HepG2 (cell line): ENCODE results near the gene CBLN3. TPM values are rescaled to one million over a fixed set of nuclear protein-coding genes. Genes with fewer than 3 reads are reported as not detected.

ENCODE experiments used
- CREB1 ChIP-seq, 2 experiments: fragments of 450-650 bp in 1 of 2; IDR thresholded peaks; 2 replicates each; pipeline ENCODE4 v1.6.1; 2016 to 2017; ENCODE audit warnings: control low read depth in 1 of 2, mild to moderate bottlenecking in 1 of 2, missing compliant biosample characterization in 1 of 2, missing genetic modification characterization in 1 of 2
- ELF1 ChIP-seq: sonication (generic); formaldehyde crosslinking; IDR thresholded peaks from 2 replicates; pipeline ENCODE4 v1.4.0; 2020; ENCODE audit warnings: missing genetic modification reagents
- GTF2F1 ChIP-seq: fragments of 150-350 bp; IDR thresholded peaks from 2 replicates; pipeline ENCODE4 v1.6.1; 2014; ENCODE audit warnings: low read length
- KLF13 ChIP-seq: sonication (generic); formaldehyde crosslinking; IDR thresholded peaks from 2 replicates; pipeline ENCODE4 v1.4.0; 2020; ENCODE audit warnings: mild to moderate bottlenecking, missing genetic modification reagents
- KLF16 ChIP-seq, 2 experiments: sonication (generic) in 1 of 2; formaldehyde crosslinking in 1 of 2; IDR thresholded peaks; 2 replicates each; pipeline versions ENCODE4 v1.6.1 to v1.8.0; 2016 to 2023; ENCODE audit warnings: missing genetic modification reagents in 2 of 2, missing compliant biosample characterization in 1 of 2
- MTA1 ChIP-seq: sonication (generic); formaldehyde crosslinking; IDR thresholded peaks from 2 replicates; pipeline ENCODE4 v1.4.0; 2020; ENCODE audit warnings: missing genetic modification reagents, mild to moderate bottlenecking, borderline replicate concordance
- RFX1 ChIP-seq: fragments of 450-650 bp; IDR thresholded peaks from 2 replicates; pipeline ENCODE4 v1.6.1; 2017
- SALL2 ChIP-seq: sonication (generic); formaldehyde crosslinking; IDR thresholded peaks from 2 replicates; pipeline ENCODE4 v1.8.1; 2023; ENCODE audit warnings: mild to moderate bottlenecking, missing genetic modification reagents, inconsistent platforms
- SPEN ChIP-seq: sonication (generic); formaldehyde crosslinking; IDR thresholded peaks from 2 replicates; pipeline ENCODE4 v1.5.1; 2020; ENCODE audit warnings: low read depth, mild to moderate bottlenecking, missing genetic modification reagents
- STAT5B ChIP-seq: sonication (generic); formaldehyde crosslinking; IDR thresholded peaks from 2 replicates; pipeline ENCODE4 v1.4.0; 2020; ENCODE audit warnings: missing genetic modification reagents
- TOE1 ChIP-seq: sonication (generic); formaldehyde crosslinking; IDR thresholded peaks from 2 replicates; pipeline ENCODE4 v1.4.0; 2020; ENCODE audit warnings: mild to moderate bottlenecking, missing genetic modification reagents
- TSC22D2 ChIP-seq: sonication (generic); formaldehyde crosslinking; IDR thresholded peaks from 2 replicates; pipeline ENCODE4 v1.5.1; 2020; ENCODE audit warnings: missing genetic modification reagents, mild to moderate bottlenecking, borderline replicate concordance
- ZFP1 ChIP-seq: IDR thresholded peaks from 2 replicates; pipeline ENCODE4 v1.6.1; 2016
- ZFYVE20 ChIP-seq: sonication (generic); formaldehyde crosslinking; IDR thresholded peaks from 2 replicates; pipeline ENCODE4 v1.8.0; 2023; ENCODE audit warnings: low read depth, mild to moderate bottlenecking, moderate library complexity, missing genetic modification reagents, borderline replicate concordance
- ZKSCAN8 ChIP-seq: IDR thresholded peaks from 2 replicates; pipeline ENCODE4 v1.6.1; 2016; ENCODE audit warnings: borderline replicate concordance, missing genetic modification reagents, missing compliant biosample characterization
- ZNF143 ChIP-seq: sonication (generic); formaldehyde crosslinking; IDR thresholded peaks from 2 replicates; pipeline ENCODE4 v1.4.0; 2020; ENCODE audit warnings: missing genetic modification reagents
- ZNF160 ChIP-seq: sonication (generic); formaldehyde crosslinking; IDR thresholded peaks from 2 replicates; pipeline ENCODE4 v1.8.0; 2022; ENCODE audit warnings: mild to moderate bottlenecking, inconsistent platforms, missing genetic modification reagents
- ZNF549 ChIP-seq: sonication (generic); formaldehyde crosslinking; IDR thresholded peaks from 2 replicates; pipeline ENCODE4 v1.5.0; 2020; ENCODE audit warnings: missing genetic modification reagents
- ZNF7 ChIP-seq: IDR thresholded peaks from 2 replicates; pipeline ENCODE4 v1.6.1; 2016; ENCODE audit warnings: missing biosample characterization, missing genetic modification reagents
- polyA plus RNA-seq, 8 experiments: library from polyadenylated mRNA; depleted of rRNA in 3 of 8; stranded (reverse) in 7 of 8; unstranded in 1 of 8; fragments of >200 nt; fragmentation: Illumina TruSeq in 4 of 8; extraction: Trizol in 4 of 8; gene quantifications; 2 replicates each; pipeline versions ENCODE4 v1.2.1 to v1.2.3, GENCODE V29; 2011 to 2016; ENCODE audit warnings: low read depth in 4 of 8, missing spikeins in 1 of 8, mixed read lengths in 1 of 8; ENCODE audit not compliant: insufficient read depth in 1 of 8
- total RNA-seq, 5 experiments: library from RNA; depleted of rRNA; stranded (reverse); fragments of >200 nt; fragmentation: Illumina TruSeq; extraction: Trizol; gene quantifications; 2 replicates each; pipeline ENCODE4 v1.2.3, GENCODE V29; 2016; ENCODE audit warnings: low read depth in 1 of 5
- TF ChIP-seq, protein P1 (sequence below): sonication (generic); formaldehyde crosslinking; IDR thresholded peaks from 2 replicates; pipeline ENCODE4 v1.4.0; 2020; ENCODE audit warnings: low read depth, mild to moderate bottlenecking, missing genetic modification reagents
- TF ChIP-seq, protein P2 (sequence below), 2 experiments: sonication (generic) in 1 of 2; formaldehyde crosslinking in 1 of 2; IDR thresholded peaks; 2 replicates each; pipeline versions ENCODE4 v1.5.1 to v1.6.1; 2011 to 2020; ENCODE audit warnings: borderline replicate concordance in 1 of 2, low read depth in 1 of 2, low read length in 1 of 2, mild to moderate bottlenecking in 1 of 2, missing genetic modification reagents in 1 of 2, moderate library complexity in 1 of 2
- TF ChIP-seq, protein P3 (sequence below): IDR thresholded peaks from 2 replicates; pipeline ENCODE4 v1.6.1; 2012; ENCODE audit warnings: low read depth, low read length, improper control_type of control experiment
- TF ChIP-seq, protein P4 (sequence below): sonication (generic); formaldehyde crosslinking; conservative IDR thresholded peaks from 2 replicates; pipeline ENCODE4 v1.5.0; 2020; ENCODE audit warnings: missing genetic modification reagents

CBLN3 gene
- total and polyA plus RNA-seq, 2 of the 13 experiments (the other 11 are each of a cell fraction or from before 2014, with no cell fraction given), result 0.66 to 0.98 TPM

DNA sequence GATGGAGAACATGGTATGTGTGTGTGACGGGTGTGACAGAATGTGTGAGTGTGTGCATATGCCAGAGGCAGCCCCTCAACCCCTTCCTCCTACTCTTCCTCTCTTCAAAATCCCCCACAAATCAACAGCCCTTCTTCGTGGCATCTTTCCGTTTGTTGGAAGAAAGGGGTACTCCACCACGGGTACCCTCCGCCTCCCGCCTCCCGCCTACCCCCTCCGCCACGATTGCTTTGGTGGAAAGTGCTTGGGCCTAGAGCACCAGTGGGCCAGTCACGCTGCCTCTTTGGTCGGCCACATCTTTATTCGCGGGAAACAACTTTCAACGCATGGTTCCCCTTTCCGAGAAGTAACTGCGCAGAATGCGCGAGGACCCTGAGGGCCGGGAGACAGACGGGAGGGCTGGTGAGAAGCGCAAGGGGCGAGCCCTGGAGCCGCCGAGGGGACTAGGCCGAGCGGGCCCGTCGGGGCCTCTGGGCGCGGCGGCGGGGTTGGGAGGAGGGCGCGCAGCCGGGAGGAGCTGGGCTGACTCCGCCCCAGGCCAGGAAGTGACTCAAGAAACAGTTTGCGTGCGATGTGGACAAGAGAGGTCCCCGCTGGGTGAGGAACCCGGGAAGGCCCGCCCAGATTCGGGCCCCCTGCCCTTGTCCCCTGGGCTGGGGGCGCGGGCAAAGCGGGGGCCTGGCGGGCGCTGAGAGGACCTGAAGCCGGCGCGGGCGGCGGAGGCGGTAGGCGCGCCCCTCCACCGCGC, at the start of gene CBLN3, which contains the start of gene KHNYN (continued):
- TF ChIP-seq RFX1, result no peak; the same call in 1 of the 2 replicates
- no peak for TF ChIP-seq ZNF7 (CRISPR knock-in tag)
- TF ChIP-seq SALL2 (CRISPR knock-in tag), result no peak; the same call in 1 of the 2 replicates
- TF ChIP-seq ELF1 (CRISPR knock-in tag), result peak; percentile 83
- peak; percentile 81; the same call in 1 of the 2 replicates for TF ChIP-seq STAT5B
- peak; percentile 87 for TF ChIP-seq ZFYVE20 (CRISPR knock-in tag)
- peak; percentile 92 for TF ChIP-seq ZNF160 (CRISPR knock-in tag)
- peak in 1 of 2 experiments; percentile 63; a peak in 2 of 4 replicates for TF ChIP-seq KLF16 (CRISPR knock-in tag; IDR thresholded peaks at IDR 0.05)
- TF ChIP-seq ZKSCAN8 (CRISPR knock-in tag), result peak; percentile 80
- no peak; the same call in 1 of the 2 replicates for TF ChIP-seq KLF13 (CRISPR knock-in tag)
- peak; percentile 12; the same call in 1 of the 2 replicates for TF ChIP-seq ZNF143 (CRISPR knock-in tag)
- TF ChIP-seq, protein P1, sequence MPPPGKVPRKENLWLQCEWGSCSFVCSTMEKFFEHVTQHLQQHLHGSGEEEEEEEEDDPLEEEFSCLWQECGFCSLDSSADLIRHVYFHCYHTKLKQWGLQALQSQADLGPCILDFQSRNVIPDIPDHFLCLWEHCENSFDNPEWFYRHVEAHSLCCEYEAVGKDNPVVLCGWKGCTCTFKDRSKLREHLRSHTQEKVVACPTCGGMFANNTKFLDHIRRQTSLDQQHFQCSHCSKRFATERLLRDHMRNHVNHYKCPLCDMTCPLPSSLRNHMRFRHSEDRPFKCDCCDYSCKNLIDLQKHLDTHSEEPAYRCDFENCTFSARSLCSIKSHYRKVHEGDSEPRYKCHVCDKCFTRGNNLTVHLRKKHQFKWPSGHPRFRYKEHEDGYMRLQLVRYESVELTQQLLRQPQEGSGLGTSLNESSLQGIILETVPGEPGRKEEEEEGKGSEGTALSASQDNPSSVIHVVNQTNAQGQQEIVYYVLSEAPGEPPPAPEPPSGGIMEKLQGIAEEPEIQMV (CRISPR knock-in tag), result 0 out of 2 replicates have a peak, but pooled peaks have one; percentile 43
- peak; percentile 86 for TF ChIP-seq MTA1 (CRISPR knock-in tag)
- peak; percentile 68; the same call in 1 of the 2 replicates for TF ChIP-seq TSC22D2
- TF ChIP-seq, protein P2, sequence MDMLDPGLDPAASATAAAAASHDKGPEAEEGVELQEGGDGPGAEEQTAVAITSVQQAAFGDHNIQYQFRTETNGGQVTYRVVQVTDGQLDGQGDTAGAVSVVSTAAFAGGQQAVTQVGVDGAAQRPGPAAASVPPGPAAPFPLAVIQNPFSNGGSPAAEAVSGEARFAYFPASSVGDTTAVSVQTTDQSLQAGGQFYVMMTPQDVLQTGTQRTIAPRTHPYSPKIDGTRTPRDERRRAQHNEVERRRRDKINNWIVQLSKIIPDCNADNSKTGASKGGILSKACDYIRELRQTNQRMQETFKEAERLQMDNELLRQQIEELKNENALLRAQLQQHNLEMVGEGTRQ (IDR thresholded peaks at IDR 0.05; ENCODE audit: low read depth, low read length), result no peak
- TF ChIP-seq, protein P2 (CRISPR knock-in tag; IDR thresholded peaks at IDR 0.05; ENCODE audit: borderline replicate concordance), result no peak; the same call in 1 of the 2 replicates
- no peak for TF ChIP-seq ZNF549 (CRISPR knock-in tag)
- TF ChIP-seq, protein P3, sequence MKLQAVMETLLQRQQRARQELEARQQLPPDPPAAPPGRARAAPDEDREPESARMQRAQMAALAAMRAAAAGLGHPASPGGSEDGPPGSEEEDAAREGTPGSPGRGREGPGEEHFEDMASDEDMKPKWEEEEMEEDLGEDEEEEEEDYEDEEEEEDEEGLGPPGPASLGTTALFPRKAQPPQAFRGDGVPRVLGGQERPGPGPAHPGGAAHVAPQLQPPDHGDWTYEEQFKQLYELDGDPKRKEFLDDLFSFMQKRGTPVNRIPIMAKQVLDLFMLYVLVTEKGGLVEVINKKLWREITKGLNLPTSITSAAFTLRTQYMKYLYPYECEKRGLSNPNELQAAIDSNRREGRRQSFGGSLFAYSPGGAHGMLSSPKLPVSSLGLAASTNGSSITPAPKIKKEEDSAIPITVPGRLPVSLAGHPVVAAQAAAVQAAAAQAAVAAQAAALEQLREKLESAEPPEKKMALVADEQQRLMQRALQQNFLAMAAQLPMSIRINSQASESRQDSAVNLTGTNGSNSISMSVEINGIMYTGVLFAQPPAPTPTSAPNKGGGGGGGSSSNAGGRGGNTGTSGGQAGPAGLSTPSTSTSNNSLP, result 0 out of 2 replicates have a peak, but pooled peaks have one; percentile 12
- peak; percentile 24; the same call in 1 of the 2 replicates for TF ChIP-seq TOE1
- TF ChIP-seq, protein P4, sequence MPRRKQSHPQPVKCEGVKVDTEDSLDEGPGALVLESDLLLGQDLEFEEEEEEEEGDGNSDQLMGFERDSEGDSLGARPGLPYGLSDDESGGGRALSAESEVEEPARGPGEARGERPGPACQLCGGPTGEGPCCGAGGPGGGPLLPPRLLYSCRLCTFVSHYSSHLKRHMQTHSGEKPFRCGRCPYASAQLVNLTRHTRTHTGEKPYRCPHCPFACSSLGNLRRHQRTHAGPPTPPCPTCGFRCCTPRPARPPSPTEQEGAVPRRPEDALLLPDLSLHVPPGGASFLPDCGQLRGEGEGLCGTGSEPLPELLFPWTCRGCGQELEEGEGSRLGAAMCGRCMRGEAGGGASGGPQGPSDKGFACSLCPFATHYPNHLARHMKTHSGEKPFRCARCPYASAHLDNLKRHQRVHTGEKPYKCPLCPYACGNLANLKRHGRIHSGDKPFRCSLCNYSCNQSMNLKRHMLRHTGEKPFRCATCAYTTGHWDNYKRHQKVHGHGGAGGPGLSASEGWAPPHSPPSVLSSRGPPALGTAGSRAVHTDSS (CRISPR knock-in tag), result no peak
- peak; percentile 92 for TF ChIP-seq SPEN (CRISPR knock-in tag)
- peak; percentile 64; the same call in 1 of the 2 replicates for TF ChIP-seq GTF2F1
- peak; percentile 15; the same call in 1 of the 2 replicates for TF ChIP-seq CREB1 (IDR thresholded peaks at IDR 0.05)
- TF ChIP-seq CREB1 (CRISPR knock-in tag; IDR thresholded peaks at IDR 0.05), result no peak
- peak; percentile 66; the same call in 1 of the 2 replicates for TF ChIP-seq ZFP1
